K562 (cell line): ENCODE results near the gene TMEM222. TPM values are rescaled to one million over a fixed set of nuclear protein-coding genes. Genes with fewer than 3 reads are reported as not detected.

Experiments used
- BHLHE40 ChIP-seq: IDR thresholded peaks from 2 replicates; pipeline ENCODE4 v1.6.1; 2011; ENCODE audit warnings: low read length, improper control_type of control experiment
- CBFB ChIP-seq: sonication (generic); formaldehyde crosslinking; IDR thresholded peaks from 2 replicates; pipeline ENCODE4 v1.4.0; 2020; ENCODE audit warnings: mild to moderate bottlenecking, missing genetic modification reagents
- CREBBP ChIP-seq: IDR thresholded peaks from one replicate; pipeline ENCODE4 v1.6.1; 2012; ENCODE audit warnings: low read depth, mild to moderate bottlenecking, control low read depth, inconsistent platforms, low read length
- ELF2 ChIP-seq: fragments of 250-450 bp; sonication (Bioruptor Pico); IDR thresholded peaks from 2 replicates; pipeline ENCODE4 v1.5.0; 2021; ENCODE audit warnings: mild to moderate bottlenecking
- FOXK2 ChIP-seq, 2 experiments: fragments of 450-650 bp; IDR thresholded peaks in 1 of 2; conservative IDR thresholded peaks in 1 of 2; 2 replicates each; pipeline ENCODE4 v1.6.1; 2016; ENCODE audit warnings: low read depth in 2 of 2, mild to moderate bottlenecking in 1 of 2
- FOXP1 ChIP-seq: sonication (generic); formaldehyde crosslinking; IDR thresholded peaks from 2 replicates; pipeline ENCODE4 v1.8.0; 2022; ENCODE audit warnings: mild to moderate bottlenecking, missing genetic modification reagents
- FUS ChIP-seq: fragments of 200-400 bp; formaldehyde crosslinking; optimal IDR thresholded peaks from 2 replicates; pipeline ENCODE3; 2017; ENCODE audit warnings: low read depth, low read length
- HMBOX1 ChIP-seq: sonication (generic); IDR thresholded peaks from 2 replicates; pipeline ENCODE4 v1.6.1; 2016
- HNRNPLL ChIP-seq: fragments of 200-400 bp; formaldehyde crosslinking; IDR thresholded peaks from 2 replicates; pipeline ENCODE4 v1.6.1; 2017; ENCODE audit warnings: low read length, low read depth, mild to moderate bottlenecking; ENCODE audit not compliant: poor library complexity, severe bottlenecking
- KDM5B ChIP-seq: fragments of 200-600 bp; sonication (generic); IDR thresholded peaks from 2 replicates; pipeline ENCODE4 v1.6.1; 2012; ENCODE audit warnings: low read depth, mild to moderate bottlenecking, moderate library complexity, low read length, control low read depth, inconsistent platforms; ENCODE audit not compliant: insufficient replicate concordance
- NFYB ChIP-seq: IDR thresholded peaks from 2 replicates; pipeline ENCODE4 v1.6.1; 2011; ENCODE audit warnings: mild to moderate bottlenecking, moderate library complexity; ENCODE audit not compliant: insufficient read length; ENCODE audit errors: extremely low read depth
- RBFOX2 ChIP-seq: fragments of 200-400 bp; formaldehyde crosslinking; IDR thresholded peaks from 2 replicates; pipeline ENCODE4 v1.6.1; 2017; ENCODE audit warnings: low read depth, mild to moderate bottlenecking, low read length, moderate library complexity
- SETDB1 ChIP-seq: IDR thresholded peaks from one replicate; pipeline ENCODE4 v1.6.1; 2012; ENCODE audit warnings: low read length, control low read depth, inconsistent platforms
- SFPQ ChIP-seq: fragments of 200-400 bp; formaldehyde crosslinking; IDR thresholded peaks from 2 replicates; pipeline ENCODE4 v1.6.1; 2017; ENCODE audit warnings: mild to moderate bottlenecking, low read depth, low read length, moderate library complexity
- TARDBP ChIP-seq: fragments of 450-650 bp; IDR thresholded peaks from 2 replicates; pipeline ENCODE4 v1.6.1; 2016
- THAP7 ChIP-seq: fragments of 250-450 bp; sonication (Bioruptor Pico); IDR thresholded peaks from 2 replicates; pipeline ENCODE4 v1.5.0; 2021
- TSHZ1 ChIP-seq: fragments of 250-450 bp; sonication (Bioruptor Pico); IDR thresholded peaks from 2 replicates; pipeline ENCODE4 v1.4.0; 2020; ENCODE audit warnings: mild to moderate bottlenecking, moderate library complexity
- ZNF324 ChIP-seq: fragments of 250-450 bp; sonication (Bioruptor Pico); IDR thresholded peaks from 2 replicates; pipeline ENCODE4 v1.4.0; 2020; ENCODE audit warnings: mild to moderate bottlenecking
- ZNF398 ChIP-seq: fragments of 250-450 bp; sonication (Bioruptor Pico); IDR thresholded peaks from 2 replicates; pipeline ENCODE4 v1.8.0; 2021; ENCODE audit warnings: moderate library complexity, mild to moderate bottlenecking, inconsistent platforms
- polyA plus RNA-seq, 8 experiments: library from polyadenylated mRNA; depleted of rRNA in 4 of 8; stranded (reverse) in 5 of 8; unstranded in 3 of 8; fragments of >200 nt; fragmentation: Nextera tagmentation in 2 of 8; fragmentation: Illumina TruSeq in 1 of 8; extraction: Ambion mirVana in 2 of 8; extraction: Trizol in 1 of 8; gene quantifications; 2 replicates each; pipeline versions ENCODE4 v1.2.1 to v1.2.3, GENCODE V29; 2011 to 2014; ENCODE audit warnings: inconsistent platforms in 1 of 8, missing spikeins in 1 of 8
- total RNA-seq, 7 experiments: library from RNA; depleted of rRNA in 6 of 7; stranded (reverse); fragments of >200 nt in 6 of 7; fragmentation: Illumina TruSeq in 2 of 7; extraction: Trizol in 2 of 7; gene quantifications; 2 replicates each; pipeline versions ENCODE4 v1.2.1 to v1.2.3, GENCODE V29; 2011 to 2021; ENCODE audit warnings: low replicate concordance in 1 of 7

Gene TMEM222
- total and polyA plus RNA-seq, 9 of the 15 experiments (the other 6 are each of a cell fraction or from before 2014, with no cell fraction given), result 6.9 to 48.0 (median 32.8) TPM

GRCh38 chr1:27321813-27322568 lies at the start of gene TMEM222 (continued):
- TF ChIP-seq SFPQ (no peak), KDM5B (peak; percentile 95), CREBBP (no peak), ZNF398 (CRISPR knock-in tag) (no peak), HMBOX1 (no peak), SETDB1 (no peak), ELF2 (CRISPR knock-in tag) (peak; percentile 97), FUS (peak; percentile 83), CBFB (CRISPR knock-in tag) (peak; percentile 78), TSHZ1 (CRISPR knock-in tag) (no peak), BHLHE40 (peak; percentile 90), ZNF324 (no peak), NFYB (no peak), HNRNPLL (peak; percentile 73), FOXK2 (conservative IDR thresholded peaks at IDR 0.05 in 1 of 2, IDR thresholded peaks at IDR 0.05 in 1 of 2; ENCODE audit: low read depth in 2 of 2) (peak; percentile 97 to 98), RBFOX2 (peak; percentile 97), TARDBP (peak; percentile 53), THAP7 (CRISPR knock-in tag) (peak; percentile 93), FOXP1 (CRISPR knock-in tag) (peak; percentile 99)
